Testis (tissue), 3 donors: ENCODE data around the gene KDM6B. TPM values are rescaled to one million over a fixed set of nuclear protein-coding genes. Genes with fewer than 3 reads are reported as not detected.
A peak's percentile ranks its signal among the peaks of the same experiment; 100 is the strongest.

Source experiments
- DNase-seq: peaks from one replicate; pipeline ENCODE4 v3.0.0-alpha.2; 2019
- H3K27ac ChIP-seq, 2 donors: fragments of 200-600 bp; sonication (generic); one replicate each; pipeline ENCODE4 v1.5.1; 2019
- H3K27me3 ChIP-seq: fragments of 200-600 bp; sonication (generic); one replicate; pipeline ENCODE4 v1.5.1; 2019
- H3K36me3 ChIP-seq: fragments of 200-600 bp; sonication (generic); one replicate; pipeline ENCODE4 v1.5.1; 2017; ENCODE audit warnings: low read depth; ENCODE audit errors: missing control alignments
- H3K4me1 ChIP-seq: fragments of 200-600 bp; sonication (generic); one replicate; pipeline ENCODE4 v1.5.1; 2019
- H3K4me3 ChIP-seq, 2 donors: fragments of 200-600 bp; sonication (generic); one replicate each; pipeline ENCODE4 v1.5.1; 2017 to 2019
- H3K9me3 ChIP-seq: fragments of 200-600 bp; sonication (generic); one replicate; pipeline ENCODE4 v1.5.1; 2017
- CTCF ChIP-seq, 3 experiments: fragments of 450-650 bp in 2 of 3; fragments of 200-600 bp in 1 of 3; sonication (generic) in 1 of 3; IDR thresholded peaks; one replicate each; pipeline ENCODE4 v1.5.1; 2016 to 2019; ENCODE audit warnings: antibody characterized with exemption in 3 of 3, mild to moderate bottlenecking in 2 of 3, moderate library complexity in 1 of 3
- POLR2A ChIP-seq: fragments of 450-650 bp; IDR thresholded peaks from one replicate; pipeline ENCODE4 v1.6.1; 2017; ENCODE audit warnings: antibody characterized with exemption, mild to moderate bottlenecking, moderate library complexity
- WGBS, 2 donors: methylation state at CpG; one replicate each; pipeline ENCODE4 v1.1.5; 2018; 5-methylcytosine and 5-hydroxymethylcytosine counted together
- intact Hi-C: fragments of 100-400 bp; cut with DNase I; formaldehyde crosslinking; loops from one replicate; pipeline ENCODE4 v1.15.1; 2023; ENCODE audit warnings: low total_unique reads
- polyA plus RNA-seq: library from polyadenylated mRNA; stranded (reverse); fragments of 350-450 nt; fragmentation: Illumina TruSeq; extraction: RNeasy Lipid Tissue Mini Kit (QIAGEN cat#74804); gene quantifications from one replicate; pipeline ENCODE4 v1.2.3, GENCODE V29; 2014; ENCODE audit warnings: low read depth, low replicate concordance; ENCODE audit not compliant: insufficient read depth
- total RNA-seq, 2 donors: library from RNA; depleted of rRNA; stranded (reverse); fragments of >200 nt; gene quantifications; one replicate each; pipeline ENCODE4 v1.2.3, GENCODE V29; 2016

The KDM6B gene
- total and polyA plus RNA-seq, 3 donors from 2014 or later, result 27.8 to 41.8 (median 38.0) TPM

DNA sequence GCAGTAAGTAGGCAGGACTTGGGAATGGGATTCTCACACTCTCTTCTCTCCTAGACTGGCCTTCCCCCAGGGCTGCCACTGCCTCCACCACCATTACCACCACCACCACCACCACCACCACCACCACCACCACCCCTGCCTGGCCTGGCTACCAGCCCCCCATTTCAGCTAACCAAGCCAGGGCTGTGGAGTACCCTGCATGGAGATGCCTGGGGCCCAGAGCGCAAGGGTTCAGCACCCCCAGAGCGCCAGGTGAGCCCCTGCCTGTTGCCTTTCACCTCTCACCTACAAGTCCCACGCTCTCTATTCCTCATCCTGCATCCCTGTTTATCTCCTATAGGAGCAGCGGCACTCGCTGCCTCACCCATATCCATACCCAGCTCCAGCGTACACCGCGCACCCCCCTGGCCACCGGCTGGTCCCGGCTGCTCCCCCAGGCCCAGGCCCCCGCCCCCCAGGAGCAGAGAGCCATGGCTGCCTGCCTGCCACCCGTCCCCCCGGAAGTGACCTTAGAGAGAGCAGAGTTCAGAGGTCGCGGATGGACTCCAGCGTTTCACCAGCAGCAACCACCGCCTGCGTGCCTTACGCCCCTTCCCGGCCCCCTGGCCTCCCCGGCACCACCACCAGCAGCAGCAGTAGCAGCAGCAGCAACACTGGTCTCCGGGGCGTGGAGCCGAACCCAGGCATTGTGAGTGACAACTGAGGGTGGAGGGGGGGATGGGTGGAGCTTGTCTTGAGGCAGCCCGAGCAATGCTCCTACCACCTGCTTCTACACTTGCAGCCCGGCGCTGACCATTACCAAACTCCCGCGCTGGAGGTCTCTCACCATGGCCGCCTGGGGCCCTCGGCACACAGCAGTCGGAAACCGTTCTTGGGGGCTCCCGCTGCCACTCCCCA lies 13.0 kb downstream of the KDM6B start:
- DNase-seq, result no peak
- no peak overlapping the region for H3K4me3 ChIP-seq
- intact Hi-C loops, result no loop called here
- no peaks in the 10 kb centered on the region for H3K27me3 ChIP-seq
- WGBS, 2 donors, result 86 to 88% methylated on average over 26 to 33 of the region's 34 CpGs
- no peaks in the 10 kb centered on the region for H3K9me3 ChIP-seq
- H3K36me3 ChIP-seq, result no peaks in the 10 kb centered on the region
- H3K27ac ChIP-seq, result no peak overlapping the region
- peaks cover 13% of the 10 kb centered on the region for H3K4me1 ChIP-seq
- no peak for TF ChIP-seq POLR2A

DNA sequence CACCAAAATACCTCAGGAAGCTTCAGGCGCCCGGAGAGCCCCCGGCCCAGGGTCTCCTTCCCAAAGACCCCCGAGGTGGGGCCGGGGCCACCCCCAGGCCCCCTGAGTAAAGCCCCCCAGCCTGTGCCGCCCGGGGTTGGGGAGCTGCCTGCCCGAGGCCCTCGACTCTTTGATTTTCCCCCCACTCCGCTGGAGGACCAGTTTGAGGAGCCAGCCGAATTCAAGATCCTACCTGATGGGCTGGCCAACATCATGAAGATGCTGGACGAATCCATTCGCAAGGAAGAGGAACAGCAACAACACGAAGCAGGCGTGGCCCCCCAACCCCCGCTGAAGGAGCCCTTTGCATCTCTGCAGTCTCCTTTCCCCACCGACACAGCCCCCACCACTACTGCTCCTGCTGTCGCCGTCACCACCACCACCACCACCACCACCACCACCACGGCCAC lies 14.1 kb downstream of the KDM6B start:
- 88% methylated on average over 16 to 20 of the region's 20 CpGs for WGBS, 2 donors
- no peak overlapping the region for H3K27ac ChIP-seq
- H3K4me1 ChIP-seq, result peaks cover 12% of the 10 kb centered on the region
- DNase-seq, result no peak
- no peak overlapping the region for H3K4me3 ChIP-seq
- H3K27me3 ChIP-seq, result no peaks in the 10 kb centered on the region
- TF ChIP-seq CTCF (IDR thresholded peaks at IDR 0.05), result no peak
- no peak for TF ChIP-seq POLR2A
- H3K9me3 ChIP-seq, result no peaks in the 10 kb centered on the region
- H3K36me3 ChIP-seq, result no peaks in the 10 kb centered on the region
- intact Hi-C loops, result no loop called here

- 92% methylated on average over 2 to 21 of the region's 21 CpGs for WGBS, 2 donors
- H3K36me3 ChIP-seq, result no peaks in the 10 kb centered on the region
- no peaks in the 10 kb centered on the region for H3K27me3 ChIP-seq
- intact Hi-C loops, result no loop called here
- TF ChIP-seq CTCF (IDR thresholded peaks at IDR 0.05), result no peak
- TF ChIP-seq POLR2A, result no peak
- no peak overlapping the region for H3K27ac ChIP-seq
- peaks cover 10% of the 10 kb centered on the region for H3K4me1 ChIP-seq
- H3K9me3 ChIP-seq, result no peaks in the 10 kb centered on the region
- no peak overlapping the region for H3K4me3 ChIP-seq
- DNase-seq, result no peak
These were observed 14.7 kb downstream of the KDM6B start for GRCh38 chr17:7848739-7849129.

- TF ChIP-seq POLR2A (no peak), CTCF (IDR thresholded peaks at IDR 0.05) (no peak)
- intact Hi-C loops, result no loop called here
- peak overlapping the region in 1 of 2 donors; percentile 6 for H3K27ac ChIP-seq
- peaks cover 10% of the 10 kb centered on the region for H3K4me1 ChIP-seq
- no peaks in the 10 kb centered on the region for H3K36me3 ChIP-seq
- H3K4me3 ChIP-seq, result no peak overlapping the region
- no peaks in the 10 kb centered on the region for H3K9me3 ChIP-seq
- no peaks in the 10 kb centered on the region for H3K27me3 ChIP-seq
- no peak for DNase-seq
- 82 to 83% methylated on average over 23 to 32 of the region's 35 CpGs for WGBS, 2 donors
These were observed 15.2 kb downstream of the KDM6B start for GRCh38 chr17:7849130-7849750.

DNA sequence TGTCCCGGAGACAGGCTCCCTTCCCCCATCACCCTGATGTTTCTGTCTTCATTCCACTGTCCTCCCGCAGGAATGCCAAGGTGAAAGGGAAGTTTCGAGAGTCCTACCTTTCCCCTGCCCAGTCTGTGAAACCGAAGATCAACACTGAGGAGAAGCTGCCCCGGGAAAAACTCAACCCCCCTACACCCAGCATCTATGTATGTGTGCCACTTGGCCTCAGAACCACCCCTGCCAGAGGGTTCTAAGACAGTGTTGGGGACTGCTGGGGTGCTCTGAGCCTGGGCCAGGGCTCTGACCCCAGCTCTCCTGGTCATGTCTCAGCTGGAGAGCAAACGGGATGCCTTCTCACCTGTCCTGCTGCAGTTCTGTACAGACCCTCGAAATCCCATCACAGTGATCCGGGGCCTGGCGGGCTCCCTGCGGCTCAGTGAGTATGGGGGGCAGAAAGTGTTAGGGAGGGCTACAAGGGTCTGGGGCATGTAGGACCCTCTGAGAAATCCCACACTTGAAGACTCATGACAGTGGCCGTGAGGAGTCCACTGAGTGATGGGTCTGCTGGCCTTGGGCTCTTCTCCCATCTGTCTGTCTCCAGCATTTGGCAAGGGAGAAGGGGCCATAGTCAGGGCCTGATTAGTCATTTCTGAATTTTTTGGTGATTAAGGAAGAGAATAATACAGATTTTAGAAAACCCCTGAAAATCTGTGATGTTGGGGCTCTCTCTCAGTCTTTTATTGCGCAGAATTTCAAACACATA lies 15.9 kb downstream of the KDM6B start:
- 85 to 88% methylated on average over 7 to 12 of the region's 12 CpGs for WGBS, 2 donors
- Histone ChIP-seq H3K4me3 (no peak overlapping the region), H3K36me3 (no peaks in the 10 kb centered on the region), H3K9me3 (no peaks in the 10 kb centered on the region), H3K27ac (peak overlapping the region in 1 of 2 donors; percentile 6), H3K4me1 (peaks cover 10% of the 10 kb centered on the region), H3K27me3 (no peaks in the 10 kb centered on the region)
- intact Hi-C loops, result no loop called here
- TF ChIP-seq POLR2A (no peak), CTCF (IDR thresholded peaks at IDR 0.05) (no peak)
- DNase-seq, result no peak
